ENCODE results near the gene CCDC180.

GRCh38 chr9:97313746-97314145 lies 6.3 kb downstream of the CCDC180 start:
- TF ChIP-seq CTCF (IDR thresholded peaks at IDR 0.05) (no peak), POLR2A (IDR thresholded peaks at IDR 0.05) (no peak)

All from uterus (tissue), 2 donors.